ENCODE results near the gene KCNIP4.

KCNIP4 gene

GRCh38 chr4:21452931-21453330, 495.6 kb downstream of the KCNIP4 start:
- Mint-ChIP-seq H3K9me3 (ENCODE audit: low read depth) (peaks cover 3% of the 10 kb centered on the region), H3K4me1 (ENCODE audit: low read depth) (no peaks in the 10 kb centered on the region), H3K27me3 (no peaks in the 10 kb centered on the region)

GRCh38 chr4:21451032-21451431, 497.5 kb downstream of the KCNIP4 start:
- Mint-ChIP-seq H3K4me3 (no peak overlapping the region), H3K9me3 (ENCODE audit: low read depth) (peaks cover 6% of the 10 kb centered on the region), H3K4me1 (ENCODE audit: low read depth) (no peaks in the 10 kb centered on the region), H3K27ac (no peak overlapping the region), H3K36me3 (no peaks in the 10 kb centered on the region), H3K27me3 (no peaks in the 10 kb centered on the region)

More at GRCh38 chr4:21452931-21453330, 495.6 kb downstream of the KCNIP4 start:
- Mint-ChIP-seq H3K4me3 (no peak overlapping the region), H3K36me3 (no peaks in the 10 kb centered on the region), H3K27ac (no peak overlapping the region)

- H3K27ac Mint-ChIP-seq: no peak overlapping the region
- no peaks in the 10 kb centered on the region for H3K27me3 Mint-ChIP-seq
Measured at GRCh38 chr4:21450331-21450730, 498.2 kb downstream of the KCNIP4 start.

GRCh38 chr4:21447301-21448054, 501.1 kb downstream of the KCNIP4 start:
- H3K9me3 Mint-ChIP-seq (ENCODE audit: low read depth): peaks cover 5% of the 10 kb centered on the region

More at GRCh38 chr4:21450331-21450730, 498.2 kb downstream of the KCNIP4 start:
- Mint-ChIP-seq H3K4me3 (no peak overlapping the region), H3K4me1 (ENCODE audit: low read depth) (no peaks in the 10 kb centered on the region), H3K36me3 (no peaks in the 10 kb centered on the region), H3K9me3 (ENCODE audit: low read depth) (peaks cover 6% of the 10 kb centered on the region)

GRCh38 chr4:21420166-21420565, 528.4 kb downstream of the KCNIP4 start:
- H3K9me3 Mint-ChIP-seq (ENCODE audit: low read depth): peaks cover 5% of the 10 kb centered on the region
- H3K4me1 Mint-ChIP-seq (ENCODE audit: low read depth): no peaks in the 10 kb centered on the region
- H3K4me3 Mint-ChIP-seq: no peak overlapping the region

More at GRCh38 chr4:21447301-21448054, 501.1 kb downstream of the KCNIP4 start:
- no peaks in the 10 kb centered on the region for H3K36me3 Mint-ChIP-seq
- no peaks in the 10 kb centered on the region for H3K27me3 Mint-ChIP-seq
- H3K4me1 Mint-ChIP-seq (ENCODE audit: low read depth): no peaks in the 10 kb centered on the region
- no peak overlapping the region for H3K27ac Mint-ChIP-seq
- no peak overlapping the region for H3K4me3 Mint-ChIP-seq

GRCh38 chr4:21415728-21416127, 532.8 kb downstream of the KCNIP4 start:
- no peaks in the 10 kb centered on the region for H3K36me3 Mint-ChIP-seq
- no peak overlapping the region for H3K4me3 Mint-ChIP-seq
- H3K27ac Mint-ChIP-seq: no peak overlapping the region
- no peaks in the 10 kb centered on the region for H3K4me1 Mint-ChIP-seq (ENCODE audit: low read depth)
- H3K27me3 Mint-ChIP-seq: no peaks in the 10 kb centered on the region
- peaks cover 8% of the 10 kb centered on the region for H3K9me3 Mint-ChIP-seq (ENCODE audit: low read depth)

More at GRCh38 chr4:21420166-21420565, 528.4 kb downstream of the KCNIP4 start:
- Mint-ChIP-seq H3K27ac (no peak overlapping the region), H3K27me3 (no peaks in the 10 kb centered on the region), H3K36me3 (no peaks in the 10 kb centered on the region)

GRCh38 chr4:21413807-21414370, 534.7 kb downstream of the KCNIP4 start:
- Mint-ChIP-seq H3K9me3 (ENCODE audit: low read depth) (peaks cover 4% of the 10 kb centered on the region), H3K36me3 (no peaks in the 10 kb centered on the region), H3K27ac (no peak overlapping the region), H3K4me3 (no peak overlapping the region), H3K4me1 (ENCODE audit: low read depth) (no peaks in the 10 kb centered on the region), H3K27me3 (no peaks in the 10 kb centered on the region)

GRCh38 chr4:21411086-21411485, 537.5 kb downstream of the KCNIP4 start:
- peaks cover 4% of the 10 kb centered on the region for H3K9me3 Mint-ChIP-seq (ENCODE audit: low read depth)
- H3K4me3 Mint-ChIP-seq: no peak overlapping the region
- H3K4me1 Mint-ChIP-seq (ENCODE audit: low read depth): no peaks in the 10 kb centered on the region
- no peak overlapping the region for H3K27ac Mint-ChIP-seq
- H3K36me3 Mint-ChIP-seq: no peaks in the 10 kb centered on the region
- H3K27me3 Mint-ChIP-seq: no peaks in the 10 kb centered on the region

- Mint-ChIP-seq H3K36me3 (no peaks in the 10 kb centered on the region), H3K9me3 (ENCODE audit: low read depth) (peaks cover 4% of the 10 kb centered on the region), H3K4me1 (ENCODE audit: low read depth) (no peaks in the 10 kb centered on the region), H3K27me3 (no peaks in the 10 kb centered on the region), H3K4me3 (no peak overlapping the region), H3K27ac (no peak overlapping the region)
Measured at GRCh38 chr4:21410372-21410771, 538.2 kb downstream of the KCNIP4 start.

GRCh38 chr4:21387683-21388082, 560.9 kb downstream of the KCNIP4 start:
- Mint-ChIP-seq H3K9me3 (ENCODE audit: low read depth) (peaks cover 22% of the 10 kb centered on the region), H3K27ac (no peak overlapping the region), H3K36me3 (no peaks in the 10 kb centered on the region), H3K4me3 (no peak overlapping the region), H3K4me1 (ENCODE audit: low read depth) (no peaks in the 10 kb centered on the region), H3K27me3 (no peaks in the 10 kb centered on the region)

- no peak overlapping the region for H3K4me3 Mint-ChIP-seq
- no peaks in the 10 kb centered on the region for H3K4me1 Mint-ChIP-seq (ENCODE audit: low read depth)
- no peak overlapping the region for H3K27ac Mint-ChIP-seq
- H3K9me3 Mint-ChIP-seq (ENCODE audit: low read depth): peaks cover 17% of the 10 kb centered on the region
- no peaks in the 10 kb centered on the region for H3K36me3 Mint-ChIP-seq
- no peaks in the 10 kb centered on the region for H3K27me3 Mint-ChIP-seq
Measured at GRCh38 chr4:21386166-21386780, 562.3 kb downstream of the KCNIP4 start.

- no peak overlapping the region for H3K27ac Mint-ChIP-seq
- no peaks in the 10 kb centered on the region for H3K4me1 Mint-ChIP-seq (ENCODE audit: low read depth)
- no peaks in the 10 kb centered on the region for H3K27me3 Mint-ChIP-seq
- no peaks in the 10 kb centered on the region for H3K36me3 Mint-ChIP-seq
- H3K4me3 Mint-ChIP-seq: no peak overlapping the region
- H3K9me3 Mint-ChIP-seq (ENCODE audit: low read depth): peaks cover 17% of the 10 kb centered on the region
Measured at GRCh38 chr4:21385706-21386105, 562.9 kb downstream of the KCNIP4 start.

- Mint-ChIP-seq H3K4me1 (ENCODE audit: low read depth) (no peaks in the 10 kb centered on the region), H3K27ac (no peak overlapping the region), H3K4me3 (no peak overlapping the region), H3K36me3 (no peaks in the 10 kb centered on the region), H3K27me3 (no peaks in the 10 kb centered on the region), H3K9me3 (ENCODE audit: low read depth) (peaks cover 17% of the 10 kb centered on the region)
Measured at GRCh38 chr4:21384609-21385008, 564.0 kb downstream of the KCNIP4 start.

- no peaks in the 10 kb centered on the region for H3K4me1 Mint-ChIP-seq (ENCODE audit: low read depth)
- no peak overlapping the region for H3K27ac Mint-ChIP-seq
- peaks cover 20% of the 10 kb centered on the region for H3K9me3 Mint-ChIP-seq (ENCODE audit: low read depth)
- H3K27me3 Mint-ChIP-seq: no peaks in the 10 kb centered on the region
- H3K36me3 Mint-ChIP-seq: no peaks in the 10 kb centered on the region
- H3K4me3 Mint-ChIP-seq: no peak overlapping the region
Measured at GRCh38 chr4:21380861-21381260, 567.7 kb downstream of the KCNIP4 start.

GRCh38 chr4:21377046-21377445, 571.5 kb downstream of the KCNIP4 start:
- no peak overlapping the region for H3K27ac Mint-ChIP-seq
- H3K4me3 Mint-ChIP-seq: no peak overlapping the region
- H3K27me3 Mint-ChIP-seq: no peaks in the 10 kb centered on the region
- no peaks in the 10 kb centered on the region for H3K36me3 Mint-ChIP-seq
- no peaks in the 10 kb centered on the region for H3K4me1 Mint-ChIP-seq (ENCODE audit: low read depth)
- H3K9me3 Mint-ChIP-seq (ENCODE audit: low read depth): peaks cover 13% of the 10 kb centered on the region

All from activated naive CD8-positive, alpha-beta T cell (primary cell).